ENCODE data around the gene RGCC. TPM values are rescaled to one million over a fixed set of nuclear protein-coding genes. Genes with fewer than 3 reads are reported as not detected.
"Not testable (repeated sequence)": the region's sequence is repeated elsewhere in the genome, so short reads cannot be mapped to it uniquely, and the experiment has no call there.

RGCC gene
- total RNA-seq, 2 donors from 2014 or later = 6.2 to 9.0 TPM

DNA sequence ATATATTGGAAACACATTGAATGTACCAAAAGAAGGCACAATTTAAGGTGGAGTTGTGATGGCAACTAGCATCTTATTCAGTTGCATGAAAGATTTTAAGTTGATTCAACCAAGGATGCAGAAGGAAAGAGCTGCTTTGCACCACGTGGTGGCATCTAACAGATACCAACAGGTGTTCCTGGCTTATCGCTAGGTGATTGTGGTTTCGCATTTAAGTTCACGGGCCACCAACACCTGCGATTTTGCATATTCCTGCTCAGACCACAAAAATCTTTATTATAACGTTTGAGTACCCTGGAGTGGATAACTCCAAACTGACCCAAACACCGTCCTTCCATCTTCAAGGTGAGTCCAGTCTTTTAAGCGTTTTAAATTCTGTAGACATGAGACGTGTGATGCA lies 45.3 kb downstream of the RGCC start:
- Mint-ChIP-seq H3K4me1 (ENCODE audit: low read depth in 2 of 2) (peaks cover 24 to 30% of the 10 kb centered on the region in 2 donors), H3K27me3 (peaks cover 0 to 6% of the 10 kb centered on the region in 2 donors), H3K36me3 (peaks cover 27% of the 10 kb centered on the region), H3K4me3 (no peak overlapping the region), H3K9me3 (peaks cover 5% of the 10 kb centered on the region), H3K27ac (no peak overlapping the region)
- ATAC-seq (no peak), DNase-seq (ENCODE audit: low spot score) (no peak)

DNA sequence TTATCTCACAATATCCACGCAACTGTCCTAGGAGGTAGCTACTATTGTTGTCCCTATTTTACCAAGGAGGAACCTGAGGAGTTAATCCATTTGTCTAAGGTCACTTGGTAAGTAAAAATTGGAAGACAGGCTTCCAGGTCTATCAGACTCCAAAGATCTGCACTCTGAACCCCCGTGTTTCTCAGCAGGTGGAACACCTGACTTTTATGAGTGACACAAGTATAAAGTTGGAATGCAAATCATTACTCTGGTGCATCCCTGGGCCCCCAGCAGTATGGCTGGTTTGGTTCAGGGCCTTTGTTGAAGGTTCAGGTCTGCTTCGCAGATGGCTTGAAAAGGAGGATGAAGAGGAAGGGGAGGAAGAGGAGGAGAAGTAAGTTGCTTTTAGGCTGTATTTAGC lies 46.0 kb downstream of the RGCC start:
- Mint-ChIP-seq H3K4me1 (ENCODE audit: low read depth in 2 of 2) (peaks cover 23 to 27% of the 10 kb centered on the region in 2 donors), H3K27ac (no peak overlapping the region), H3K36me3 (peaks cover 27% of the 10 kb centered on the region), H3K4me3 (no peak overlapping the region), H3K27me3 (peaks cover 0 to 6% of the 10 kb centered on the region in 2 donors), H3K9me3 (peaks cover 5% of the 10 kb centered on the region)
- ATAC-seq (no peak), DNase-seq (ENCODE audit: low spot score) (no peak)

DNA sequence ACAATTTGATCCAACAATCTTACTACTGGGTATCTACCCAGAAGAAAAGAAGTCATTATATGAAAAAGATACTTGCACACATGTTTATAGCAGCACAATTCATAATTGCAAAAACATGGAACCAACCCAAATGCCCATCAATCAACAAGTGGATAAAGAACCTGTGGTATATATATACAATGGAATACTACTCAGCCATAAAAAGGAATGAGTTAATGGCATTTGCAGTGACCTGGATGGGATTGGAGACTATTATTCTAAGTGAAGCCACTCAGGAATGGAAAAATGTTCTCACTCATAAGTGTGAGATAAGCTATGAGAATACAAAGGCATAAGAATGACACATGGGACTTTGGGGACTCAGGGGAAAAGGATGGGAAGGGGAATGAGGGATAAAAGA lies 47.3 kb downstream of the RGCC start:
- H3K27me3 Mint-ChIP-seq; H3K4me3 Mint-ChIP-seq; H3K9me3 Mint-ChIP-seq; DNase-seq (ENCODE audit: low spot score); ATAC-seq: not testable (repeated sequence)
- peaks cover 23% of the 10 kb centered on the region in 2 donors for H3K4me1 Mint-ChIP-seq (ENCODE audit: low read depth in 2 of 2)
- H3K27ac Mint-ChIP-seq = peak overlapping the region in 1 of 2 donors; percentile 29
- peaks cover 27% of the 10 kb centered on the region for H3K36me3 Mint-ChIP-seq

DNA sequence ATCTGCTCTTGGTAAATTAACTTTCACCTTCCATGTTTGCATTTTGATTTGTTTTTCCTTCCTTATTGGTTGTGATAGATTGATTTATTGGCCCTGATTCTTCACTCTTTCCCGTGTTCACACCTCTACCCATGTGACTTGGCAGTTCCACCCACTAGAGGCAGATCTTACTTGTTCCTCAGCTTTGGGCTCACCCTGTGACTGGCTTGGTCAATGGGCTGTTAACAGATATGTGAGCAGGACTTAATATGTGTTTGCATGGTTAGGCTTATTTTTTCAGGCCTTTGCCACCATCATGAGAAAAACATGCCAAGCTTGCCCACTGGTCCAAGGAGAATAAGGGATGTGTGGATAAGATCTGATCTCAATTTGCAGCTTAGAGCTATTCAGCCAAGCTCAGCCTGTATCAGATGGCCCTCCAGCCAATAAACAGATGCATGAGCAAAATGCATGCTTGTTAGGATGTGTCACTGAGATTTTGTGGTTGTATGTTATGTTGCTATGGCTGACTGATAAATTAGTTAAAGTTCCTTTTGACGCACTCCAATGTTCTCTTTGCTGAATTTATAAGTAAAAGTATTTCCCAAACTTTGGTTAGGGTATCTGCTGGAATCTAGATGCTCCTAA lies 48.0 kb downstream of the RGCC start:
- Mint-ChIP-seq H3K36me3 (peaks cover 27% of the 10 kb centered on the region), H3K4me1 (ENCODE audit: low read depth in 2 of 2) (peaks cover 22 to 23% of the 10 kb centered on the region in 2 donors)

DNA sequence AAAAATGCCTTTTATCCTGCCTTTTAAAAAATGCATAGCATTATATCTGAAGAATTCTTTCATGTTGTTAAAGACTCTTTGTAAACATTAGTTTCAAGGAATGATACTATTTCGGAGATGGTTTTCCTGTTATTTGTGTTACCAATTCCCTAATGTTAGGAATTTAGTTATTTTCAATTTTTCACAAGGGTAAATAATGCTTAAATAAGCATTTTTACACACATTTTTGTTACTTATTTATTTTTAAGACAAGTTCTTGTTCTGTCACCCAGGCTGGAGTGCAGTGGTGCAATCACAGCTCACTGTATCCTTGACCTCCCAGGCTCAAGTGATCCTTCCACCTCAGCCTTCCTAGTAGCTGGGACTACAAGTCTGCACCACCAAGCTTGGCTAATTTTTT lies 49.0 kb downstream of the RGCC start:
- Mint-ChIP-seq H3K4me3 (no peak overlapping the region), H3K9me3 (peaks cover 5% of the 10 kb centered on the region), H3K27me3 (peaks cover 0 to 6% of the 10 kb centered on the region in 2 donors), H3K4me1 (ENCODE audit: low read depth in 2 of 2) (peaks cover 16 to 18% of the 10 kb centered on the region in 2 donors), H3K27ac (peak overlapping the region in 1 of 2 donors; percentile 29), H3K36me3 (peaks cover 27% of the 10 kb centered on the region)
- DNase-seq (ENCODE audit: low spot score) (no peak), ATAC-seq (no peak)

More for the DNA sequence above, 48.0 kb downstream of the RGCC start:
- peaks cover 5% of the 10 kb centered on the region for H3K9me3 Mint-ChIP-seq
- no peak for ATAC-seq
- DNase-seq (ENCODE audit: low spot score) = no peak
- peak overlapping the region; percentile 29 to 58 for H3K27ac Mint-ChIP-seq
- peak overlapping the region; percentile 10 for H3K4me3 Mint-ChIP-seq
- H3K27me3 Mint-ChIP-seq = peaks cover 0 to 6% of the 10 kb centered on the region in 2 donors

DNA sequence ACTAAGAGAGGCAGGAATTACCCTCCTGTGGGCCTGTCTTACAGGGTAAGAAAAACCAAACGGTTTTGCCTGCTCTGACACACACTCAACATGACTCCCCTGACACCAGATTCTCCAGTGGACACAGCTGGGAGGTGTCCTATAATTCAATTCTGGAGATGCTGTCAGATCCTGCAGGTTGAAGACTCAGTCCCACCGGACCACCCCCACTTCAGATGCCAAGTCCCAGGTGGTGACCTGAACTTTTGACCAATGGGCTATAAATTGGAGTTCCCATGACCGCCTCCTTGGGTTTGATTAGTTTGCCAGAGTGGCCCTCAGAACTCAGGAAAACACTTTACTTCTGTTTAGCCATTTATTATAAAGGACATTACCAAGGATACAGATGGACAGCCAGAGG lies 52.6 kb downstream of the RGCC start:
- Mint-ChIP-seq H3K27ac (no peak overlapping the region), H3K4me1 (ENCODE audit: low read depth in 2 of 2) (peaks cover 11 to 13% of the 10 kb centered on the region in 2 donors), H3K36me3 (peaks cover 9% of the 10 kb centered on the region), H3K4me3 (no peak overlapping the region), H3K27me3 (no peaks in the 10 kb centered on the region), H3K9me3 (no peaks in the 10 kb centered on the region)
- ATAC-seq (no peak), DNase-seq (ENCODE audit: low spot score) (no peak)

DNA sequence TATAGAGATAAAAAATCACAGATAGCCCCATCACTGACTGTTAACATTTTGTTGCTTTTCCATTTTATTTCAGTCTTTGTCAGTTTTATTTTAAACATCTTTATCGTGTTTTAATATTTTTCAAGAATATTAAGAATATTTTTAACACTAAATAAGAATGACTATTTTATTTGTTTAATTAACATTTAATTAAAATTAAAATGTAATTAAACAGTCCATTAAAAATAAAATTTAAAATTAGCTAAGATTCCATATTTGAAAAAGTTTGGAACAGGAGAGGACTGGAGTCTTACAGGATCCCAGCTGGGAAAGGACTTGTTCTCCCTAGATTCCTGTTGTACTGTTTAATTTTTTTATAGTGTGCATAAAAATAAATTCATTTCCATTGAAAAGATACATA lies 54.5 kb downstream of the RGCC start:
- DNase-seq (ENCODE audit: low spot score) (no peak), ATAC-seq (no peak)
- H3K27me3 Mint-ChIP-seq = no peaks in the 10 kb centered on the region
- H3K9me3 Mint-ChIP-seq = no peaks in the 10 kb centered on the region
- no peak overlapping the region for H3K4me3 Mint-ChIP-seq
- H3K36me3 Mint-ChIP-seq = no peaks in the 10 kb centered on the region
- peaks cover 0 to 4% of the 10 kb centered on the region in 2 donors for H3K4me1 Mint-ChIP-seq (ENCODE audit: low read depth in 2 of 2)
- no peak overlapping the region for H3K27ac Mint-ChIP-seq

DNA sequence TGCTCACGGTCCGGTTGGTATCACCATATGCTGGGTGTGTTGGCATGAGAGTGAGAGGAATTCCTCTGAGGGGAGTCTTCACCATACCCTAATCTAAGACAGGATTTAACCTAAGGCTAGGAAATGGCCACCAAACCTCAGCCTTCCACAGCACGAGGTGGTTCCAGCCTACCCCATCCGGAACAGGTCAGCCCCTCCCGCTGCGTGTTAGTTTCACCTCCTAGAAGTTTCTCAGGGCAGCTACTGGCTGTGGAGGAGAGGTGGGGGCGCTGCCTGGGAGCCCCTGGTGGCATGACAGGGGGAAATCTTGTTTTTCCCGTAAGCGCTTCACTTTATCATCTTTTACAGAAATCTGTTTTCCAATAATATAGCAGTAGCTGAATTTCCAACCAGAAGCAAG lies 55.1 kb downstream of the RGCC start:
- Mint-ChIP-seq H3K4me1 (ENCODE audit: low read depth in 2 of 2) (peaks cover 0 to 2% of the 10 kb centered on the region in 2 donors), H3K4me3 (no peak overlapping the region), H3K27ac (peak overlapping the region in 1 of 2 donors; percentile 34), H3K9me3 (no peaks in the 10 kb centered on the region), H3K27me3 (no peaks in the 10 kb centered on the region), H3K36me3 (no peaks in the 10 kb centered on the region)
- no peak for DNase-seq (ENCODE audit: low spot score)
- peak in 1 of 2 donors; percentile 70 for ATAC-seq

DNA sequence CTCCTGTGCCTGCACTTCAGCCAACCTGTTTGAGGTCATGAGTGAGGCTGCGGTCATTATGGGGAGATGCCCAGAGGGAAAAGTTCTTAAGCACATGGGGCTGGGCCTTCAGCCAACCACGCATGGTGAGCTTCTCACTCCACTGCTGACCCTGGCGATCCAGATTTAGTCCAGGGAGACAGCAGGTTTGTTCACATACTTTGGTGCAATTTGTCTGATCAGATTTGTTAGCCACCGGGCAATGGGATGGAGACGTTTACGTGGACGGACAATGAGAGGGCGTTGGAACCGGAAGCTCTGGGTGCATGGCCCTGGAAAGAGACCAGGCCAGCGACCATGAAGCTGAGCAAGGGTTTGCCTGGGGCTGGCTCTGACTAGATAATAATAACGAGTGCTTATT lies 56.2 kb downstream of the RGCC start:
- no peaks in the 10 kb centered on the region for H3K36me3 Mint-ChIP-seq
- no peak overlapping the region for H3K4me3 Mint-ChIP-seq
- H3K9me3 Mint-ChIP-seq = no peaks in the 10 kb centered on the region
- DNase-seq (ENCODE audit: low spot score) (no peak), ATAC-seq (no peak)
- peaks cover 0 to 2% of the 10 kb centered on the region in 2 donors for H3K4me1 Mint-ChIP-seq (ENCODE audit: low read depth in 2 of 2)
- no peaks in the 10 kb centered on the region for H3K27me3 Mint-ChIP-seq
- no peak overlapping the region for H3K27ac Mint-ChIP-seq

DNA sequence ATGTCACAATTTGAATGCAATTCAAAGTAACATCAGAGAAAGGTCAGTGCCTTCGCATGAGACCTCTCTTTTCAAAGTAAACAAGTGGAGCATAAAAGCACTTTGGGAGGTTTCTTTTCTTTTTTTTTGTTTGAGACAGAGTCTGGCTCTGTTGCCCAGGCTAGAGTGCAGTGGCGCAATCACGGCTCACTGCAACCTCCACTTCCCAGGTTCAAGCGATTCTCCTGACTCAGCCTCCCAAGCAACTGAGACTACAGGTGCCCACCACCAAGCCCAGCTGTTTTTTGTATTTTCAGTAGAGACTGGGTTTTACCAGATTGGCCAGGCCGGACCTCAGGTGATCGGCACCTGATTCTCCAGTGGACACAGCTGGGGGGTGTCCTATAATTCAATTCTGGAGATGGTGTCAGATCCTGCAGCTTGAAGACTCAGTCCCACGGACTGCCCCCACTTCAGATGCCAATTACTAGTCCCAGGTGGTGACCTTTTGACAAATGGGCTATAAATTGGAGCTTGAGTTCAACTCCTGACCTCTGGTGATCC lies 57.6 kb downstream of the RGCC start:
- Mint-ChIP-seq H3K4me3 (no peak overlapping the region), H3K4me1 (ENCODE audit: low read depth in 2 of 2) (peaks cover 0 to 2% of the 10 kb centered on the region in 2 donors), H3K27me3 (no peaks in the 10 kb centered on the region), H3K36me3 (no peaks in the 10 kb centered on the region), H3K27ac (no peak overlapping the region), H3K9me3 (no peaks in the 10 kb centered on the region)
- DNase-seq (ENCODE audit: low spot score) (no peak), ATAC-seq (no peak)

DNA sequence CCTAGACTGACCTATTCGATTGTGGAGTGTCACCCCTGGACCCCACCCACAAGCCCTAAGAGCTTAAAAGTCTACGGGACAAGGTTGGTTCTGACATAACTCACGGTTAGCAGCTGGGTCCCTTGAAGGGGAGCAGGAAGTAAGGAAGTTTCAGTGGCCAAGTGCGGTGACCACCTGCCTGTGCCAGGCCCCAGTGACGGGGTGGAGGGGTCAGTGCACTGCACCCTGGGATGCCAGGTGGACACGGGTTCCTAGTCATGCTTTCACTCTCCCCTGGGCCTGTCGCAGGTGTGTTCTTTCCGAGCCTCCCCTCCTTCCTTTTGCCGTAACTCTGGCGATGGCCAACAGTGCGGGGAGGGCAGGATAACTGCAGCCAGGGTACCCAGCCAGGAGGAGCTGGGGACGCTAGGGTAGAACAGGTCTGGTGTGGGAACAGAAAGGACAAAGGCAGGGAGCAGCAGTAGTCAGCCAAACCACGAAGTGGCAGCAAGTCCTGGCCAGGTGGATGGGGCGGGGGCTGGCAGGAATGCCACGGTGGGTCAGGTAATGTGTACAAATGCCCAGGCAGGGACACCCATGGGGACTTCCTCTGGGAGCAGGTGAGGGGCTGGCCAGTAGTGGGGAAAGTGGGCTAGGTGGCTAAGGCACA lies 58.3 kb downstream of the RGCC start:
- H3K9me3 Mint-ChIP-seq = no peaks in the 10 kb centered on the region
- H3K27me3 Mint-ChIP-seq = no peaks in the 10 kb centered on the region
- DNase-seq (ENCODE audit: low spot score) (no peak), ATAC-seq (no peak)
- H3K4me3 Mint-ChIP-seq = no peak overlapping the region
- no peaks in the 10 kb centered on the region for H3K36me3 Mint-ChIP-seq
- no peak overlapping the region for H3K27ac Mint-ChIP-seq
- peaks cover 0 to 2% of the 10 kb centered on the region in 2 donors for H3K4me1 Mint-ChIP-seq (ENCODE audit: low read depth in 2 of 2)

DNA sequence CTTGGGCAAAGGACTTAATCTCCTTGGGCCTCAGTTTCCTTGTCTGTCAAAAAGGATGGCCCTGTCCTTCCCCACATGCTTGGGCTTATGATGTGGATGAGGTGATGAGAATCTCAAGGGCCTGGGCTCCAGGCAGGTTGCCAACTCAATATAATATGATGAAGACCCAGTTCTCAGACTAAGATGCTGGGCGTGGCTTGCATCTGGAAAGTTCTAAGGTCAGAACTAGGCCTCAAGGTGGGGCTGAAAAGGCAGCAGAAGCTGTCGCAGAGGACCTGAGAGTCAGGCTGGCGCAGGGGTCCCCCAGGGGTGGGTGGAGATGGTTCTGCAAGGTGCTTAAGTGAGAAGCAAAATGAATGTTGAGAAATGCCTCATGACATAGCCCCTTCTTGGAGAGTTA lies 58.8 kb downstream of the RGCC start:
- H3K27me3 Mint-ChIP-seq = no peaks in the 10 kb centered on the region
- no peaks in the 10 kb centered on the region for H3K9me3 Mint-ChIP-seq
- H3K27ac Mint-ChIP-seq = no peak overlapping the region
- H3K4me1 Mint-ChIP-seq (ENCODE audit: low read depth in 2 of 2) = peaks cover 0 to 2% of the 10 kb centered on the region in 2 donors
- DNase-seq (ENCODE audit: low spot score) (no peak), ATAC-seq (no peak)
- no peaks in the 10 kb centered on the region for H3K36me3 Mint-ChIP-seq
- H3K4me3 Mint-ChIP-seq = no peak overlapping the region

DNA sequence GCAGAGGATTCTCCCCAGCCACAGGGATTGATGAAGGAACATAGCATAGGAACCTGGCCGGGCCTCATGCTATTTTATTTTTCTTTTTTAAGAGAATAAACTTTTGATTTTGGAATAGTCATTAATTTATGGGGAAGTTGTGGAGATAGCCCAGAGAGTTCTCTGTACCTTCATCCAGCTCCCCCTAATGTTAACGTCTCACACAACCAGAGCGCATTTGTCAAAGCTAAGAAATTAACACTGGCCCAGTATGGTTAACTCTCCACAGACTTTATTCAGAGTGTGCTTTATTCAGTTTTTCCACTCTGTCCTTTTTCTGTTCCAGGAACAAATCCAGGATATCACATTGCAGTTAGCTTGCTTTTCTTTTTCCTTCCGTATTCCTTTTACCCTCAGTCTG lies 59.4 kb downstream of the RGCC start:
- peaks cover 0 to 2% of the 10 kb centered on the region in 2 donors for H3K4me1 Mint-ChIP-seq (ENCODE audit: low read depth in 2 of 2)
- H3K36me3 Mint-ChIP-seq = no peaks in the 10 kb centered on the region
- no peak overlapping the region for H3K4me3 Mint-ChIP-seq
- ATAC-seq (no peak), DNase-seq (ENCODE audit: low spot score) (no peak)
- no peaks in the 10 kb centered on the region for H3K27me3 Mint-ChIP-seq
- H3K9me3 Mint-ChIP-seq = no peaks in the 10 kb centered on the region
- no peak overlapping the region for H3K27ac Mint-ChIP-seq

DNA sequence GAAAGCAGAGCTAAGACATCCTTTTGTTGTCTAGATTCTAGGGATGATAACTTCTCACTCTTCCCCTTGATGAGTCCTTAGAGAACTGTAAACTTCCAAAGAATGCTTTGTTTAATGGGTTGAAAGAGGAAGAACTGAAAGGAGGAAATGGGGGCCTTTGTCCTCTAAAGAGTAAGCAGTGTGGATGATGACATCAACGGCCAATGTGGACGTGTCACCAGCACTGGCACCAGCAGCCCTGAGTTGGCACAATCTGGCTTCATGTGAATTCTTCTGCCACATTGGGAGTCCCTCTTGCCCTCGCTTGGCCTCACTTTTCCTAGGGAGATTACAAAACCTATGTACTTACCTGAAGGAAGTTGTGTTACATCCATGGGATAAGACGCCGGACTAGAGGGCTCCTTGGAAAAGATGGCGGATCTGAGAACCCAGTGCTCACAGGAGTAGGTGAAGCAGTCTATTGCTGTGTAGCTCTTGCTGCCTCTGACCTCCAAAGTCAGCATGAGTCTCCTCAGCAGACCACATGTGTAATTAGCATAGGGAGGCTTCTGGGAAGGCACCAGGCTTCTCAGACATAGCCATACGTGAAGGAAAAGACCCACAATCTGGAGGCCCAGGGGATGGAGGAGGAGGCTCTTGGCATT lies 62.8 kb downstream of the RGCC start:
- Mint-ChIP-seq H3K9me3 (no peaks in the 10 kb centered on the region), H3K36me3 (no peaks in the 10 kb centered on the region), H3K27ac (no peak overlapping the region), H3K4me1 (ENCODE audit: low read depth in 2 of 2) (no peaks in the 10 kb centered on the region), H3K27me3 (peaks cover 0 to under 1% of the 10 kb centered on the region in 2 donors), H3K4me3 (no peak overlapping the region)
- ATAC-seq = no peak
- DNase-seq (ENCODE audit: low spot score) = no peak

Measured in natural killer cell treated with Interleukin-12 subunit alpha and Interleukin-12 subunit beta and Interleukin-15 and Interleukin-18, amount 100 ng/mL, for 72 hours (primary cell).